GM18508 (cell line): ENCODE measurements around the gene EDAR.

Experiments
- ATAC-seq: cut with Tn5 transposase; IDR thresholded peaks from one replicate; pipeline ENCODE4 v1.9.1; 2021; ENCODE audit warnings: moderate number of reproducible peaks; ENCODE audit not compliant: insufficient read depth, unreplicated experiment

Gene EDAR

DNA sequence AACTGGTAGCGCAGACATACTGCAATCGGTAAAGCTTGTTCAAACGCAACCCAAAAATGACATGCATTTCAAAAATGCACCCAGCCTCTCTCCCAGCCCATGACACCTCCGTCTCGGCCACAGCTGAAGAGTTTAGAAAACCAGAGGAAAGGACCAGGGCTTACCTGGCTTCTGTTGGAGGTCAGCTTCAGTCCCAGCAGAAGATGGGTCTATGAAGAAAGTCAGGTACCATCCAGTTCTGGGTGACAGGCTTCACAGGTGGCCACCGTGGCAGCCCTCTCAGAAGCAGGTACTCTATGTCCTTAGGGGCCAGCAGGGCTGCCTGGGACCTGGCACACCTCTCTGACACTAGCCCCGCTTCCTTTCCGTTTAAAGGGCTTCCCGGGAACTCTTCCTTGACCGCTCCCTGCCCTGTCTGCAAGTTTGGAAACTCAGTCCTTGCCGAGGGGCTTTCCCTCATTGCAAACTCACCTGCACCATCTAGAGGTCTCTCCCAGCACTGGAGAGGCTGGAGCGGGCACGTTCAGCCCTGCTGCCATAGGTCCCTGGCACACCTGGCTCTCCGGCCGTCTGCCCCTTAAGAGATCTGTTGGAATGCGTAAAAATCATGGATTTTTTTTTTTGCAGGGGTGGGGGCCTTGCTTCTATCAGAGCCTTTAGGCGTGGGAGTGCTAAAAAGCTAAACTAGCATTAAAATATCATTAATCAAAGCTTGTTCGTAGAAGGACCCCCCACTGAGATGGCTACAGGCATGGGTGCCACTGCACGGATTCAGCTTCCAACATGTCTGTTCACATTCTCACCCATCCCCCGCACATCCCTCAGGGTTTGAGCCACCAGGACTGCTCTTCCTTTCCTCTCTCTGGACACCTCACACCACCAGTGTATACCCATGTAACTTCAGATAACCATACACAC lies at the start of gene EDAR:
Gene EDAR, minus strand, starts transcription at position 425 of the 918 bp plus-strand sequence. CDS start 58,206 bp downstream, outside the sequence.
- ATAC-seq = no peak

GRCh38 chr2:109033171-109033570 lies 44.2 kb upstream of the EDAR start:
- ATAC-seq = no peak

DNA sequence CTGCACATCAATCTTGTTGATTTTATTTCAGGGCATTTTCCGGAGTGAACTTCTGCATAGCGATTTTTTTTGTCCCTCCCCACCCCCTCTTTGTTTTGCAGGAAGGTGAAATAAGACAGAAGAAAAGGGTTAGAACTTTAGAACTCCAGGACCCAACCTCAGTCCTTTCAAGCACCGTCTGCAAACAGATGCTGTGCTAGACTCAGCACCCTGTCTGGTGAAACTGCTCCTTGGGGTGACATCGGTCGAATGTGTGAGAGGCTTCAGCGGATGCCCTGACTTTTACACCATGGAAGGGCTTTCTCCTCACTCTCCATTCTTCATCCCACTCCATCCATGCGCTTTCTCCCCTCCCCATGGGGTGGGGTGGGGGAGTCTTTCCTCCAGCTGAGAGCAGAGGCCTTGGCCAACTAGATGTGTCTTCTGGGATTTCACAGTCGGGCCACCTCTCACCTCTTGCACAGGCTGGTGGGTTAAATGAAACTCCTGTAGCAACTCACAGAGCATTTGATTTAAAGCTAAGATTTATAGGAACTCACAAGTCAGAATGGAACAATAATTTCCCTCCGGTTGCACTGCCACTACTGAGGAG lies 43.3 kb upstream of the EDAR start:
- no peak for ATAC-seq

GRCh38 chr2:109031476-109032228 lies 42.6 kb upstream of the EDAR start:
- ATAC-seq = no peak

- no peak for ATAC-seq
Measured at GRCh38 chr2:109030870-109031475, 42.0 kb upstream of the EDAR start.

DNA sequence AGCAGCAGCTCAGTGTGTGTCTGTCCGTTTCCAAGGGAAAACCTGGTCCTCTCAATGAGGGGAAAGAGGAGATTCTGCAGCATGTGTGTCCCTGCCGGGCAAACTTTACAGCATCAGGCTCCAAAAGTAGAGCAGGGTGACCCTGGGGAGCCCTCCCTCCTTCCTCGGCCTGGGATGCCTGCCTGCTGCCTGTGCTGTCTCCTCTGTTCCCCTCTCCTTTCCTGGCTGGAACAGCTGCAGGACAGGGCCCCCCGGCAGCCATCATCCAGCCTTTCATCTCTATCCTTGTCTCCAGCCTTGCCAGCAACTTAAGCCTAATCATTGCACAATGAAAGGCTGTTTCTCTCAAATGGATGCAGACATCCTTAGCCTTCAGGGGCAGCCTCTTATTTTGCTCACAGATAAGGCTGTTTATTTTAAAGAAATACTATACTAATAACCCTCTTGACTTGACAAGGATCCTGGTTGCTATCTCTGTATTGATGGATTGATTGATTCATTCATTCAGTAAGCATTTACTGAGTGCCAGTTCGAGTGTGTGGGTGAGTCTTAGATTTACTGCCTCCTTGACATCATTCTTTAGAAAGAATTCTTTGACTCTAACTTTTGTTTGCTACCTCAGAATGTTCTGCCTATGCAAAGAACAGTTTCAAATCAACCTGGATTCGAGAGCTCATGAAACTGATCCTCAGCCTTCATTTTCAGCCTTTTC lies 40.6 kb upstream of the EDAR start:
- ATAC-seq = no peak

DNA sequence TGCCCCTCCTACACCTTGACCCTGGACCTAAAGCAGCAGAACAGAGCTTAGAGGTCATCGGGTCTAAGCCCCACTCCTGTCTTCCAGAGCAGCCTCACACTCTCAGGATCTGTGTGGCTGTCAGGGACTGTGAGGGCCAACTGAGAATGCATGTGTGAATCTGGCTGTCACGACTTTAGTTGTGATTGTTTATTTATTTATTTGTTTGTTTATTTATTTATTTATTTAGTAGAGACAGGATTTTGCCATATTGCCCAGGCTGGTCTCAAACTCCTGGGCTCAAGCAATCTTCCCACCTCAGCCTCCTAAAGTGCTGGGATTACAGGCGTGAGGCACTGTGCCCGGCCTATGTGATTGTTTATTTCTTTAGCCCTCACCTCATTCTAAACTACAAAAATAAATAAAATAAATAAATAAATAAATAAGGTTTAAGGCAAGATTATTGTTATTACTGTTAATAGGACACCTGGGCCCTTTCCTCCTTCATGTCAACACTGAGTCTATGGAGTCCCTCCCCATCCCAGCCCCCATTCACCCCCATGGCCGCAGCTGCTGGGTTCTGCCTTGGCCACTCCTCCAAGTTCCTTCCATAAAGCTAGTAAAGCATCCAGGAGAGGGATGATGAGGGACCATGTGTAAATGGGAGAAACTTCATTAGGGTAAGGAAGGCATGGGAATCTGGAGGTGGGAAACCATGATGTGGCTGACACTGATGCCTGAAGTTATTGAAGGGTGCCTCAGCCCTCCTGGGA lies 39.9 kb upstream of the EDAR start:
- no peak for ATAC-seq

DNA sequence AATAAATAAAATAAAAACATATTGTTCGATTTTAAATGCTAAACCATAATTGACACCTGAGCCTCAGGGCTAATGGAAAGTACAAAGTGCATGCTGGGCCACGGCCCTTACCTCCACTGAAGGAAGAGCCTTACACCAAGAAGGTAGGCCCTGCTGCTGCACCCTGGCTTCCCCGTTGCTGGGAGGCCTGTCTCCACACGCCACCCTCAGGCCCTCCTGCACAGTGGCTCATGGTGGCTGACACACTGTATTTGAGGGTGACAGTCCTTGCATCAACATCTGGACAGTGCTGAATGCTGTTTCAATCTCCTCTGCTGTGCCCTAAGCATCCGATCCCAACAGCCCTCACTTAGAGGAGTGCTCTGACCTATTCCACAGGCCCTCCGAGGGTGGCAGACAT lies 39.3 kb upstream of the EDAR start:
- no peak for ATAC-seq

DNA sequence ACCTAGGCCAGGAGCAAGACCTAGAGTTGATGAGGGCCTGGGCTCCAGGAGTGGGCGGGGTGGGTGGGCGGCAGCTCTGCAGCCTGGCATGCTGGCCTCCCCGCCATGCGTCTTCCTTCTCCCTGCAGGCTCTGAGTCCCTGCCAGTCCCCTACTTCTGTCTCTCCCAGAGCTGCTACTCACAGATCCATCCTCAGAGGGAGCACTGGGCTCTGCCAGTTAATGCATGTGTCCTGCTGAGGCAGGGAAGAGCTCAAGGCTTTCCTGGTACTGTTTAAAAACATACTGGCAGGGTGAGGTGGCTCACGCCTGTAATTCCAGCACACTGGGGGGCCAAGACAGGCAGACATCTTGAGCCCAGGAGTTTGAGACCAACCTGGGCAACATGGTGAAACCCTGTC lies 38.7 kb upstream of the EDAR start:
- ATAC-seq = no peak

GRCh38 chr2:109024477-109024876 lies 35.5 kb upstream of the EDAR start:
- ATAC-seq = no peak

DNA sequence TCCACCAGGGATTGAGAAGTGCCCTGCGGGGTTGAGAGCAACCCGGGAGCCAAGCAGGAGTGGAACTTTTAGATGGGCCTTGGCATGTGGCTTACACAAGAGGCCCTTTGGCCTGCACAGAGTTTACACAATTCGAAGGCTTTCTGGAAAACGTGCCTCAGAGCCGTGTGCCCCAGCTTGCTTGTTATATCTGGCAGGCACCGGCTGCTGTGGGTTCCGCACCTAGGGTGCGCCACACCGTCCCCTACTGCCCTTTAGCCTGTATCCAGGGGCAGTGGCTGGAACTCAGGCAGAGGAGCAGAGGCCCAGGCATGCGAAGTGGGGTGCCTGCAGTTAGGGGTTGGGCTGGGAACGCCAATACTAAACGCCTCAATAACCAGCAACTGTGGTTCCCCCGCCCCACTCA lies 32.9 kb upstream of the EDAR start:
- no peak for ATAC-seq

GRCh38 chr2:109020217-109020637 lies 31.2 kb upstream of the EDAR start:
- no peak for ATAC-seq

DNA sequence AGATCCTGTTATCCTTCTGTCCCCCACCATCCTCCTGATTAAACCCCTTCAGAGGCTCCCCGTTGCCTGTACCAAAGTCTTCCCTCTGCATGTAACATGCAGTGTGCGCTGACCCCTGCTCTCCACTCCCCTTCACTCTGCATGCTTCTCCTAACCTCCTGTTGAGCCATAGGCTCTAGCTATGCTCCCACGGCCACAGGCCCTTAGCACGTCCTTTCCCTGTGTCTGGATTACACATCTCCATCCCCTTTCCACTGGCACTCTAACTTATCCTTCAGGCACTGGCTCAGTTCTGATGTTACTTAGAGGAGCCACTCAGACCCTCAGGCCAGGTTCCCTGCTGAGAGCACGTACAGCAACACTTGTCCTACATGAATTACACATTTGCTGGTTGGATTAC lies 29.4 kb upstream of the EDAR start:
- ATAC-seq = no peak

DNA sequence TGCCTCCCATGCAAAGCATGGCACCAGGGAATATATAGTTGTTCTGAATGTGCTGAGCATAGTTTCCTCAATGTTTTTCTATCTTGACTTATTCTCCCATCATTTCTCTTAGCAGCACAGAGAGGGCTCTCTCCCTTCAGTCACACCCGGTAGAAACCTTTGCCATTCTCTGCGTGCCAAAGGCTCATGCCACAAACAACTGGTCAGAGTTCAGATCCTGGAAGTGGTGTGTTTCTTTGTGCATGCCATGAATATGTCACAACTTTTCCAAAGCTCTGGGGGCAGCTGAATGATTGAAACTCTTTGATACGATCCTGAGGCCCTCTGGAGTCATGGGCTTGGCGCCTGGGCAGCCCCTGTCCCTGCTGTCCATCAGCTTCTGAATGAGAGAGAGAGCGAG lies 28.0 kb upstream of the EDAR start:
- ATAC-seq = no peak

DNA sequence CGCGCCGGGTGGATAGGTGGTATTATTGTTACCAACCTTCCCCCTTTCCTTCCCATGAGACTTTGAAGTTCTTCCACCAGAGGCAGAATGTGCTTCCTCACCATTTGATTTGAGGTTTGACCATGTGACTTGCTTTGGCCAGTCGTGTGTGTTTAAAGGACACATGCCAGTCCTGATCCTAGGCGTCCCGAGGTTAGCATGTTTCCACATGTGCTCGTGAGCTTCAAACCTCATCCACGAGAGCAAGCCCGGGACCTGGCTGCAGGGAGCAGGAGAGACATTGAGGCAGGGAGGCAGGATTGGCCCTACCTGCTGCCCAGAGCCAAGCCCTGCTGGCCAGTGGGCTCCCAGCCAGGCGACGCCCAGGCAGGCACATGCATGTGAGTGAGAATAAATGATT lies 27.4 kb upstream of the EDAR start:
- ATAC-seq = no peak

DNA sequence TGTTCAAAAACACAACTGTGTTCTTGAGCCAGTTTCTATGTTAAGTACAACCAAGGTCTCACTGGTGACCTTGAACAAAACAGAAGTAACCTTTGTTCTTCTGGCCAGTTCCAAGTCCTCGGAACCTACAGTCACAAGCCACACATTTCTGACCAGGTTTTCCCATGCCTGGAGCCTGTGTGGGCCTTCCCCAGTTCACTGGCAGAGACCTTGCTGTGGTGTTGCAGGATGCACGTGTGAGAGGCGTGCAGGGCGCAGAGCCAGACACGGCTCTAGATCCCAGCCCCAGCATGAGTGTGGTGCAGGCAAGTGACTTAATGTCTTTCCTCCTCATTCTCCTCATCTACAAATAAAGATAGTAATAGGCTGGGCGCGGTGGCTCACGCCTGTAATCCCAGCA lies 25.5 kb upstream of the EDAR start:
- ATAC-seq = no peak

GRCh38 chr2:109013051-109013450 lies 24.0 kb upstream of the EDAR start:
- no peak for ATAC-seq

DNA sequence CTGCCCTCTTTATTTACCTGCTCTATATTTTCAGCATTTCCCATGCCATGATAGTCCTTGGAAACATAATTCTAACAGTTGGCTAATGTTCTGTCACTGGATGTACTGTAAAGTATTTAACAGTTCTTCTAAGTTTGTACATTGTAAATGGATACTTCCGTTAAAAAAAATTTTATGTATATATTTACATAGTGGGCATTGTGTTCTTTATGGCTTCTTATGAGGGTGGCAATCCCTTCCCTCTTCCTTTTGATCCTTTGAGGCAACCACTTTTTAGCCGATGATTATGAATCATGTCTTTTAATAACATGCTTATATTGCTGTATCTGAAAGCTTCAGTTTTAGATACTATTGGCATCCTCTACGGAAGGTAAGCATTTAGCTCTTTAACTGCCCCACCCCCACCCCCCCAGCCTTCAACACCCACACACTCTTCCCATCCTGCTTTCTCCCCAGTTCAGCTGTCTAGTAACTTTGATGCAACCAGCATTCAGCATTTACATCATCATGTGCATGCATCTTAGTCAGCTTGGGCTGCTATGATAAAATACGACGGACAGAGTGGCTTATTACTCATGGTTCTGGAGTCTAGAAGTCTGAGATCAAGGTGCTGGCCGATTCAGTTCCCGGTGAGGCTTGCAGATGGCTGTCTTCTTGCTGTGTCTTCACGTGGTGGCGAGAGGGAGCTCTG lies 21.0 kb upstream of the EDAR start:
- no peak for ATAC-seq

DNA sequence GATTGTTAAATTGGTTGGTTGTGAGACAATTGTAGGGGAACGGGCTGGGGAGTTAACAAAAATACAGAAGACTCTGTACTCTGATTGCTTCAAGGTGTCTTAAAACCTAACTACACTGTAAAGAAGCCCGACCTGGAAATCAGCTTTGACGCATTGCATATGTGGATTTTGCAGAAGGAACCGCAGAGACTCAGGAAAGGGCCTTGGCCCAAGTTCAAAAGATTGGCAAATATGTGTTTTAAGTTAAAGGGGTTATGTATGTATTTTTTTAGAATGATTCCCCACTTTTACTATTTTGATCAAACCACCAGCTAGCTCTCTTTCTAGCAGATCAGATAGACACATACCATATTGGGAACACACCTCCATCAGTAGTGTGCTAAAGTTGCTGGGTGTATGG lies 18.0 kb upstream of the EDAR start:
- ATAC-seq = no peak
